CD4-positive, alpha-beta T cell treated with Interleukin-21 for 1 hour (primary cell): ENCODE data around the gene OLIG1.

Experiments used
- DNase-seq: peaks from one replicate; pipeline ENCODE4 v3.0.0-alpha.2; 2020

The OLIG1 gene

DNA sequence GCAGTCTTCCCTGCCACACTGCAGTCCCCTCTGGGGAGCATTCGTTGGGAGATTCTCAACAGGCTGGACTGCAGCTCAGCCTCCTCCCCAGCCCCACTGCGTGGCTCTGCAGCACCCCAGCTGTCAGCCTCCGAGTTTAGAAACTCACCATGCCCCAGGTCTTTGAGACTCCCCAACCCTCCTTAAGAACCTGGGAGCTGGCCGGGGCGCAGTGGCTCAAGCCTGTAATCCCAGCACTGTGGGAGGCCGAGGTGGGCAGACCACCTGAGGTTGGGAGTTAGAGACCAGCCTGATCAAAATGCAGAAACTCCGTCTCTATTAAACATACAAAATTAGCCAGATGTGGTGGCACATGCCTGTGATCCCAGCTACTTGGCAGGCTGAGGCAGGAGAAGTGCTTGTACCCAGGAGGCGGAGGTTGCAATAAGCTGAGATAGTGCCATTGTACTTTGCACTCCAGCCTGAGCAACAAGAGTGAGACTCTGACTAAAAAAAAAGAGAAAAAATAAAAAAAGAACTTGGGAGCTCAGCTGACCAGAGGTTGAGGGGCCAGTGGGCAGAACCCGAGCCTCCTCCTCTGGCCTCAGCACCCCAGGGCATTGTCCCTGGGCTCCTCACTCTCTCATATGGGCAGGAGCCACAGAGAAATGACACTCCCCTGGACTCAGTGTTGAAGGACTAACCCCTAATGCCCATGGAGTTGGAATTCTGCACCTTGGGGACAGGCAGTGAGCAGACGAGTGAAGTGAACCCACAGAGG lies 38.6 kb upstream of the OLIG1 start:
- DNase-seq: no peak

DNA sequence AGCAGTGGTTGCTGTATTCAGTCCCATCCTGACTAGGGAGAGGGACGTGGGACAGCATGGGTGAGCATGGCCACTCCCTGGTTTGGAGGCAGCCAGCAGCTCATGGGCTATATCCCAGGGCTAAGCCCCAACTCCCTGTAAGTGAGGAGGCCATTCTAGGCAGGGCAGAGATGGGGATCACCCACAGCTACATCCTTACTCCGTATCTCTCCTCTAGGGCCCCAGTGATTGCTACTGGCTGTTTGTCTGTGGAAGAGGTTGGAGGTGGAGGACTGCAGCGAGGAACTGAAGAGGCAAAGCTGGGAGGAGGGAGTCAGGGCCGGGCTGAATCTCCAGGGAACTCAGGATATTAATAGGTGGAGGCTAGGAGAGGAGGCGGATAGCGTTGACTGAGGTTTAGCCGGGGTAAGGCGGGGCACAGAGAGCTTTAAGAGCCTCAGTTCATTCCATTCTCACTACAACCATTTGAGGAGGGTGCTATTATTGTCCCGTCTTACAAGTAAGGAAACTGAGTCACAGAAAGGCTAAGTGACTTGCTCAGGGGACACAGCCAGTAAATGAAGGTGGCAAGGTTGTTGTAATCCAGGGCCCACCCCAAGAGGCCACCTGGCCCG lies 37.4 kb upstream of the OLIG1 start:
- DNase-seq: no peak

GRCh38 chr21:33033094-33033951 lies 36.6 kb upstream of the OLIG1 start:
- DNase-seq: no peak

- no peak for DNase-seq
These were observed 36.0 kb upstream of the OLIG1 start for GRCh38 chr21:33033961-33034413.

- DNase-seq: no peak
These were observed 34.8 kb upstream of the OLIG1 start for GRCh38 chr21:33035147-33035546.

GRCh38 chr21:33036430-33037162 lies 33.3 kb upstream of the OLIG1 start:
- DNase-seq: peak; percentile 17

GRCh38 chr21:33037501-33037900 lies 32.4 kb upstream of the OLIG1 start:
- DNase-seq: no peak

DNA sequence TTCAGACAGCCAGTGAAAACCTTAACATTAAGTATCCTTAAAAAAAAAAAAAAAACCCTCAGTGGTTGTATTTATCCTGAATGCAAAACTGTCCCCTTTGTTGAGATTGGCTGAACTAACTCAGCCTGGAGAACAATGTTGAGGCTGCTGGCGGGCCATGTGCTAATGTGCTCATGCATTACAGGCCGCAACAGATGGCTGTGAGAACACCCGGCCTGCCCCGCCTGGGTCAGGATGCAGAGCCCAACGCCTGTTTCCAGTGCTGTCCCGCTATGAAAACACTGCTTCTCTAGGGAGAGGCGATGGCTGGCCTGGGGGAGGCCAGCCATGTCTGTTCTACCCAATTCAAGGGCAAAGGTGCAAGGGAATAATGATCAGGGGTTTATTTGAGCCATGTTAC lies 30.4 kb upstream of the OLIG1 start:
- DNase-seq: no peak

- DNase-seq: no peak
These were observed 29.7 kb upstream of the OLIG1 start for GRCh38 chr21:33040215-33040614.

- no peak for DNase-seq
These were observed 28.0 kb upstream of the OLIG1 start for GRCh38 chr21:33041981-33042380.

GRCh38 chr21:33042812-33043211 lies 27.1 kb upstream of the OLIG1 start:
- no peak for DNase-seq

GRCh38 chr21:33046455-33046854 lies 23.5 kb upstream of the OLIG1 start:
- DNase-seq: no peak

DNA sequence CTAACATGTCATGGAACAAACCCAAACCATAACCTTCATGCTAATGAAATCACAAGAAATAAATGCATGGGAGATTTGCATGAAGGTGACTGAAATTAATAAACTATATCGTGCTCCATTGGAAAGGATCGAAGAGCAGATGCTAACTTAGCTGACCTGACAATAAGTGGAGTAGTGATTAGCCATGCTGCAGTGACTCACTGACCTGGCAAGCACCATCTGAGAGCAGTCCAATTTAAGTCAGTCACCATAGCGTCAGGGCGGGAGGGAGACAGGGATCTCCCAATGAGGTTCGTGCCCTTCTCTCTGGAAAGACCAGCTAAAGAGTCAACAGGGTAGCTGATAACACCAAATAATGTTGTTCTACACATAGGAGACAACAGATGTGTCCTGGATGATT lies 22.7 kb upstream of the OLIG1 start:
- DNase-seq: no peak

DNA sequence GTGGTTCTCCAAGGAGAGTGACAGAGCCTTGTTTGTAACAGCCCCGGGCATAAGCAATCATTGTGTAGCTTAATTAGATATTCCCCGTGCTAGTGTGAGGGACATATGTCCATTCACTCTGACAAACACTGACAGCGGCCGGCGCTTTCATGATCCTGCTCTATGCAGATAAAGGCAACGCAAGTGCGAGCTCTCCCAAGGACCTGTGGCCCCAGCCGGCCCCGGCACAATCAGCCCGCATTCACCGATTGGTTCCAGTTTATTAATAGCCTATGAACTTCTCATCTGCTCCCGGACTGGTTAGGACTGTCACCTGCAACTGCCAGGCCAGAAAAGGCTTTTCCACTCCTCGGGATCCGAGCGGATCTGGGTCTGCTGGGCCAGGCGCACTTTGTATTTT lies 18.0 kb upstream of the OLIG1 start:
- no peak for DNase-seq

DNA sequence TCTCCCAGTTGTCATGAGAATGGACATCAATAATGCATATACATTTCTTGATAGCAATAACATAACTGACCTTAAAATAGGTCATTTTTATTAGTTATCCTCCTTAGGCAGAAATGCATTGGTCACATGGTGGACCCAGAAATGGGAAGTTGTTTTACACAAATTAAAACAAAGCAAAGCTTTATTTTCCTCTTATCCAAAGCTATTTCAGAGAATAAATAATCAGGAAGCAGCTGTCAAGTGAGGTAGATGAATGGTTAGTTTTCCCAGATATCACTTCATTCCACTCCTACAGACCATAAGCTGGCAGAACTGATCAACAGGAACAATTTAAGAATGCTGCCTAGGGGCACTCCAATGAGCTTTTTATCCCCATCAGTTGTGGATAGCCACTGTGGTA lies 16.0 kb upstream of the OLIG1 start:
- no peak for DNase-seq

DNA sequence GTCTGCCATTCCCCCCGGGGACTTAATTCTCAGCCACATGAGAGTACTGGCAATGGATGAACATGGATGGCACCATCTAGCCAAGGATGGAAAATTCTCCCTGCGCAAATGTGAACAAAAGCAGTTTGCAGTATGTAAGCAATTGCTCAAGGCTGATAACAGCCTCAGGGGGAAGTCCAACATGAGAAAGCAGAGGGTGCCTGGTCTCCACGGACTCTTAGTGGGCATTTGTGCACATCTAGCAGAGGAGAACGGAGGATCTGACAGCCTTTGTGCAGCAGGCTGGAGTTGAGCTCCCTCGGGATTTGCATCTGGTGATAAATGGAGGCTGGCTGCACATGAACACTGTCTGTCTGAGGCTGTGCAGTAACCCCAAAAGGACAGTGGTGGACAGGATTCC lies 13.9 kb upstream of the OLIG1 start:
- no peak for DNase-seq

DNA sequence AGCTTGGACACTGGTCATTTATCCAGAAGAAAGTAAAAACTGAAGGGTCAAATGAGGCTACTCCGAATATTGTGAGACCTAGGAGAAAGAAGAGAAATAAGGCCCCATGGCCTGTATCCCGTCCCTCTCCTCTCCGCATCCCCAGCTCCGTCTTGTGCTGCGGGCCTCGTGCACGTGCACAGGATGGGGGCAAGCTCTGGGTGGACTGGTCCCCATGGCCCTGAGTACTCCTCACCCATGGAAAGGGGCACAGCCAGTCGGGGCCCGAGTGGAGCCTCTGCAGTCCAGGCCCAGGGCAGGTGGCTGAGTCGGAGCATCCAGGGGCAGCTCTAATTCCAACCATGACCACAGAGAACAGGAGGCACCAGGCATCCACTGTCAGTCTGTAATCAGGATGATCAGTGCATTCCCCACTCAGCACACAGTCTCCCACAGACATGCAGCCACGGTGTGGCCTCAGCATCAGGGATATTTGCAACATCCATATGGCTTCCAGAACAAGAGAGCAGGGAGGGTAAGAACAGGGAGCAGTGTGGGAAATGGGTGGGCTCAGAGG lies 12.5 kb upstream of the OLIG1 start:
- DNase-seq: no peak

DNA sequence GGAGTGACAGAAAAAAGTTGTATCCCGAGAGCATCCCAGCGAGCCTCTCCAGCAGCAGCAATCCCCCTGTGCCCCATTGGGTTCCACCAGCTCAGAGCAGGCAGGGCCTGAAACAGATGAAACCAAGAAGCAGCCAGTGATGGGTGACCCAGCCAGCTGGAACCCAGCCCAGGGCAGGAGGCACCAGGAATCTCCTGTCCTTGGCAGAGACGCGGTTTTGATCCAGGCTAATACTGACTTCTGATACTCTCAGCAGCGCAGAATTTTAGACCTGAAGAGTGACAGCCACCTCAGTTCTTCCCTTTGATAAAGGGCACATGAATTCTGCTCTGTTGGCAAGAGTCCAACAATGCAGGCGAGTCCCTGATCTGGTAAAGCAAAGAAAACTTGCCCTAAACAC lies 11.4 kb upstream of the OLIG1 start:
- DNase-seq: no peak

- no peak for DNase-seq
These were observed 11.0 kb upstream of the OLIG1 start for GRCh38 chr21:33058957-33059356.

DNA sequence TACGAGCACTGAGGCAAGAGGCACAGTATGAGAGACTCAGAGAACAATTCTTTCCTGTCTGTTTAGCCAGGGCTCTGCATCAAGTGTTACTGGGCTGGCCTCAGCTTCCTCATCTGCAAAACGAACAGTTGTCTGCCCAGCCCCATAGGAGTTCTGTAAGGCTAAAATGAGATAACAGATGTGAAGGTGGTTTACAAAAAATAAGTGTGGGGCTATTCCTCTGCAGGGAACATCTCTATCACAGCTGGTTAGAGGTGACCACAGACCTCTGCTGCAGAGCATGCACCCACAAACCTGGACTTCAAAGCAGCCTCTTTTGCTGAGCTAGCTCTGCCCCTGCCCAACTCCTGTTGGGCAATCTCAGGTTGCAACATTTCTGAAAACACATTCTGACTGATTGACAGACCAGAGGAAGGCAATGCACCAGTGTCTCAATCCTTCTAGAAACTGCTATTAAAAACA lies 10.5 kb upstream of the OLIG1 start:
- peak; percentile 13 for DNase-seq

- DNase-seq: no peak
These were observed 8.7 kb upstream of the OLIG1 start for GRCh38 chr21:33061233-33061632.

DNA sequence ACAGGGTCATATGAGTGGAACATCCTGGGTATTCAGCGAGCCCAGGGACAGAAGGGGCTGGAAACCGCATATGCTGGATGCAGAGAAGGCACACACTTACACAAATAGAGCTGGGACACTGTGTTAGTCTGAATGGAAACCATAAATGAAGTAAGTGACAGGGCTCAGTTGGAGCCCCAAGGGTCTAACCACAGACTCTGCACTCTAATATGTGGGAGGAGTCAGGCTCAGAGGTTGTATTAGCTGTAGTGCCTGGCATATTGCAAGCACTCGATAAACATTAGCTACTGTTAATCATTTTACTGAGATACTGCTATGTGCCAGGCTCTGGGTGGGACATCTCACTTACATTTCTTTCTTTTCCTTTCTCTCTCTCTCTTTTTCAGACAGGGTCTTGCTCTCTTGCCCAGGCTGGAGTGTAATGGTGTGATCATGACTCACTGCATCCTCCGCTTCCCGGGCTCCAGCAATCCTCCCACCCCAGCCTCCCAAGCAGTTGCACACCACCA lies 6.5 kb upstream of the OLIG1 start:
- DNase-seq: no peak
